Gastroesophageal sphincter (tissue), 3 donors: ENCODE measurements around the gene PRKCQ.

Experiments used
- POLR2AphosphoS5 ChIP-seq: sonication (generic); formaldehyde crosslinking; IDR thresholded peaks from one replicate; pipeline ENCODE4 v1.6.1; 2017; ENCODE audit warnings: antibody characterized with exemption
- TF ChIP-seq, protein P1 (sequence below), 4 experiments: fragments of 200-600 bp in 2 of 4; fragments of 450-650 bp in 2 of 4; sonication (generic) in 1 of 4; IDR thresholded peaks; one replicate each; pipeline ENCODE4 v1.5.1; 2017 to 2019; ENCODE audit warnings: antibody characterized with exemption in 4 of 4, mild to moderate bottlenecking in 2 of 4, moderate library complexity in 2 of 4

DNA sequence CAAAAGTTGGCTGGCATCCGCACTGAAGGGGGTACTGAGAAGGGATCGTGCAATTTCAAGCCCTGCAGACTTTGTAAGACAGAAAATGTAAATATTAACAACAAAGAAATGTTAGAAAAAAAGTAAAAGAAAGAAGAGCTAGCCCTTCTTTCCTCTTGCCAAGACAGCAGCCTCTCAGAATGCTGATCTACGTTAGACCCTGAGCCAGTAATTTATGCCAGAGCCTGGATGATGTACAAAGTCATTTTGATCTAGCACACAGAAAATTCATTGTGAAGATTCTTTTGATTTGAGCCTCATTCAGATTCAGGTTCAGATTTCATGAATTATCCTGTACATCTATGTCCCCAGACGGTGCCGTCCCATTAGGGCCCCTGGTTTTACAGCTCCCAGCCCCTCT is 105.2 kb downstream of the PRKCQ start:
- TF ChIP-seq, protein P1, sequence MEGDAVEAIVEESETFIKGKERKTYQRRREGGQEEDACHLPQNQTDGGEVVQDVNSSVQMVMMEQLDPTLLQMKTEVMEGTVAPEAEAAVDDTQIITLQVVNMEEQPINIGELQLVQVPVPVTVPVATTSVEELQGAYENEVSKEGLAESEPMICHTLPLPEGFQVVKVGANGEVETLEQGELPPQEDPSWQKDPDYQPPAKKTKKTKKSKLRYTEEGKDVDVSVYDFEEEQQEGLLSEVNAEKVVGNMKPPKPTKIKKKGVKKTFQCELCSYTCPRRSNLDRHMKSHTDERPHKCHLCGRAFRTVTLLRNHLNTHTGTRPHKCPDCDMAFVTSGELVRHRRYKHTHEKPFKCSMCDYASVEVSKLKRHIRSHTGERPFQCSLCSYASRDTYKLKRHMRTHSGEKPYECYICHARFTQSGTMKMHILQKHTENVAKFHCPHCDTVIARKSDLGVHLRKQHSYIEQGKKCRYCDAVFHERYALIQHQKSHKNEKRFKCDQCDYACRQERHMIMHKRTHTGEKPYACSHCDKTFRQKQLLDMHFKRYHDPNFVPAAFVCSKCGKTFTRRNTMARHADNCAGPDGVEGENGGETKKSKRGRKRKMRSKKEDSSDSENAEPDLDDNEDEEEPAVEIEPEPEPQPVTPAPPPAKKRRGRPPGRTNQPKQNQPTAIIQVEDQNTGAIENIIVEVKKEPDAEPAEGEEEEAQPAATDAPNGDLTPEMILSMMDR (IDR thresholded peaks at IDR 0.05) = no peak
- no peak for TF ChIP-seq POLR2AphosphoS5
